ENCODE results near the gene DLG1.

GRCh38 chr3:197302033-197302432, 3.6 kb upstream of the DLG1 start:
- TF ChIP-seq CTCF (conservative IDR thresholded peaks at IDR 0.05; ENCODE audit: low read depth, low read length) = no peak
- TF ChIP-seq EZH2 (IDR thresholded peaks at IDR 0.05; ENCODE audit: borderline replicate concordance, low read depth, low read length, poor library complexity, severe bottlenecking) = no peak
